AML-193 (cell line): ENCODE results near the gene PSMB4.
"Not testable (repeated sequence)": the region's sequence is repeated elsewhere in the genome, so short reads cannot be mapped to it uniquely, and the experiment has no call there.

Experiments used
- DNase-seq, 2 experiments: peaks; one replicate each; lab custom pipeline; 2025; lab: John Stamatoyannopoulos, UW

Gene PSMB4

GRCh38 chr1:151390221-151391078 lies 8.9 kb upstream of the PSMB4 start:
- not testable (repeated sequence) for DNase-seq

- DNase-seq = no peak
These were observed 8.3 kb upstream of the PSMB4 start for GRCh38 chr1:151391079-151391563.

- no peak for DNase-seq
These were observed 5.8 kb upstream of the PSMB4 start for GRCh38 chr1:151393583-151393982.

GRCh38 chr1:151396265-151396664 lies 3.1 kb upstream of the PSMB4 start:
- not testable (repeated sequence) for DNase-seq

GRCh38 chr1:151401125-151401788 lies 1.9 kb downstream of the PSMB4 start:
- no peak for DNase-seq

GRCh38 chr1:151401860-151402259 lies 2.5 kb downstream of the PSMB4 start:
- DNase-seq = no peak

- DNase-seq = no peak
These were observed 3.4 kb downstream of the PSMB4 start for GRCh38 chr1:151402764-151403163.

GRCh38 chr1:151403612-151404011 lies 4.2 kb downstream of the PSMB4 start:
- no peak for DNase-seq

GRCh38 chr1:151405187-151405951 lies 6.0 kb downstream of the PSMB4 start:
- DNase-seq = no peak

GRCh38 chr1:151406176-151406575 lies 6.8 kb downstream of the PSMB4 start:
- DNase-seq = no peak

GRCh38 chr1:151407304-151407703 lies 7.9 kb downstream of the PSMB4 start:
- DNase-seq = no peak

GRCh38 chr1:151408891-151409290 lies 9.5 kb downstream of the PSMB4 start:
- no peak for DNase-seq

GRCh38 chr1:151411884-151412283 lies 12.5 kb downstream of the PSMB4 start:
- DNase-seq = no peak

- DNase-seq = no peak
These were observed 16.9 kb downstream of the PSMB4 start for GRCh38 chr1:151416231-151416630.

GRCh38 chr1:151418081-151418480 lies 18.7 kb downstream of the PSMB4 start:
- DNase-seq = no peak

- no peak for DNase-seq
These were observed 20.4 kb downstream of the PSMB4 start for GRCh38 chr1:151419819-151420218.

- DNase-seq = no peak
These were observed 25.7 kb downstream of the PSMB4 start for GRCh38 chr1:151425103-151425502.

GRCh38 chr1:151428068-151428467 lies 28.7 kb downstream of the PSMB4 start:
- no peak for DNase-seq

- not testable (repeated sequence) for DNase-seq
These were observed 34.5 kb downstream of the PSMB4 start for GRCh38 chr1:151433827-151434226.

GRCh38 chr1:151435174-151435573 lies 35.8 kb downstream of the PSMB4 start:
- no peak for DNase-seq

GRCh38 chr1:151436985-151437384 lies 37.6 kb downstream of the PSMB4 start:
- DNase-seq = no peak

GRCh38 chr1:151437396-151437795 lies 38.0 kb downstream of the PSMB4 start:
- not testable (repeated sequence) for DNase-seq
